ENCODE results near the gene COL4A5.

COL4A5 gene

DNA sequence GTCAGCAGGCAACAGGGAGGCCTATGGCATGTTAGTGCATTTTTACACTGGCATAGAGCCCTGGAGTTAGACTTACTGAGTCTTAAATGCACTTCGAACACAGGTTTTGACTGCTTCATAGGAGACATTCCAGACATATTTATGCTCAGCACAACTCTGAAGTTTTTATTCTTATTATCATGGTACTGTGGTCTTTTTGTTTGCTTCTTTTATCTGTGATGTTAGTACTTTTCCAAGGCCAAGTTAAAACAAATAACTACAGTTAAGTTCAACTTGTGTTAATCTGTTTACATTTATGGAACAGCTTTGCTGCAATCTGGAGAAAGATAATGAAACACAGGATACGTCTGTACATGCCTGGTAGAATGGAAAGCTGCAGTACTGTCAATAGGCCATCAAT, 76.5 kb downstream of the COL4A5 start:
- peak overlapping the region; percentile 61 for H3K27ac ChIP-seq
- TF ChIP-seq, protein P1, sequence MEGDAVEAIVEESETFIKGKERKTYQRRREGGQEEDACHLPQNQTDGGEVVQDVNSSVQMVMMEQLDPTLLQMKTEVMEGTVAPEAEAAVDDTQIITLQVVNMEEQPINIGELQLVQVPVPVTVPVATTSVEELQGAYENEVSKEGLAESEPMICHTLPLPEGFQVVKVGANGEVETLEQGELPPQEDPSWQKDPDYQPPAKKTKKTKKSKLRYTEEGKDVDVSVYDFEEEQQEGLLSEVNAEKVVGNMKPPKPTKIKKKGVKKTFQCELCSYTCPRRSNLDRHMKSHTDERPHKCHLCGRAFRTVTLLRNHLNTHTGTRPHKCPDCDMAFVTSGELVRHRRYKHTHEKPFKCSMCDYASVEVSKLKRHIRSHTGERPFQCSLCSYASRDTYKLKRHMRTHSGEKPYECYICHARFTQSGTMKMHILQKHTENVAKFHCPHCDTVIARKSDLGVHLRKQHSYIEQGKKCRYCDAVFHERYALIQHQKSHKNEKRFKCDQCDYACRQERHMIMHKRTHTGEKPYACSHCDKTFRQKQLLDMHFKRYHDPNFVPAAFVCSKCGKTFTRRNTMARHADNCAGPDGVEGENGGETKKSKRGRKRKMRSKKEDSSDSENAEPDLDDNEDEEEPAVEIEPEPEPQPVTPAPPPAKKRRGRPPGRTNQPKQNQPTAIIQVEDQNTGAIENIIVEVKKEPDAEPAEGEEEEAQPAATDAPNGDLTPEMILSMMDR (conservative IDR thresholded peaks at IDR 0.05) = no peak

DNA sequence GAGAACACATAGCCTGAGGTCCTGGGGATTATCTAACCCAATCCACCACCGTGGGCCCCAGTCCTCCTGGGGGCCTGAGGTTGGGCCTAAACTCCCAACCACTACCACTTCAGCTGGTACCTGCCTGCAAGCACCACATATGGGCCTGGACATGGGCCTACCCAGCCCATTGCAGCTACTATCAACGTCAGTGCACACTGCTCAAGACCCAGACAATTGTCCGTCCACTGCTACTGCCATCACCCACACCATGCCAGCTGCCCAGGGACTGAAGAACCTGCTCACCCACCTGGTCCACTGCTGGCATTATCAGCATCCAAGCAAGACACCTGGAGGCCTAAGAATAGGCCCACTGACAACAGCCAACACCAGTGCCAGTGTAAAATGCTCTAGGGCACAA, 88.1 kb downstream of the COL4A5 start:
- no peak overlapping the region for H3K27ac ChIP-seq
- TF ChIP-seq, protein P1 (conservative IDR thresholded peaks at IDR 0.05) = no peak

DNA sequence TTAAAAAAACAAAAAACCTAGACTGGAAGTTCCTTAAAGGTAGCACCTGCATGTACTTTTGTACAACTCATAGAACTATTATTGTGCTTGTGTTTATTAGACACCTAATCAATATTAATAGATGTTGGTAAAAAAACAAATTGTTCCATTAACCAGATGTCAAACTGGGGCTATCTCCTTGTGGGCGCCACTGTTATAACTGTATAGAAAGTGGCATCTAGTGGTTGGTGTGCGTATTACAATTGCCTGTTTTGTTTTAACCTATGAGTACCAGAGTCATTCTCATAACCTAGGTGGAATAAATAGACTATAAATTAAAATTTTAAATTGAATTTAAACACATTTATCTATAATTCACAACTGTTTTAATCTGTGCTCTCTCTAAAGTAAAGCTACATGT, 97.4 kb downstream of the COL4A5 start:
- H3K27ac ChIP-seq = no peak overlapping the region
- TF ChIP-seq, protein P1 (conservative IDR thresholded peaks at IDR 0.05) = peak; percentile 65

DNA sequence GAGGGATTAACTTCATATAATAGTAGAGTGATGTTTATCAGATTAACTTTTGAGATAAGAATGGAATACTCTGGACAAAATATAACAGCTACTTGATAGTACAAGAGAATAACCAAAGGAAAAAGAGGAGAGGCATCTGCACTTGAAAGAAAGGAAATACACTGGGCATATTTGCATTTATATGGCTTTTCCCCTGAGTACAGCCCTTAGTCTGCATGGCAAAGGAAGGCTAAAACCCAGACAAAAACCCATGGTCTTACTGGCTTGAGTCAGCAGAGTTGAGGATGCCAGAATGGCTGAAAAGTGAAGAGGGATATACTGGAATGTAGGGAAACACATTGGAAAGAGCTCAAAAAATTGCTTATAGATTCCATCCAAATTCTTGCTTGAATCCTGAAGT, 101.6 kb downstream of the COL4A5 start:
- TF ChIP-seq, protein P1 (conservative IDR thresholded peaks at IDR 0.05) = no peak
- no peak overlapping the region for H3K27ac ChIP-seq

DNA sequence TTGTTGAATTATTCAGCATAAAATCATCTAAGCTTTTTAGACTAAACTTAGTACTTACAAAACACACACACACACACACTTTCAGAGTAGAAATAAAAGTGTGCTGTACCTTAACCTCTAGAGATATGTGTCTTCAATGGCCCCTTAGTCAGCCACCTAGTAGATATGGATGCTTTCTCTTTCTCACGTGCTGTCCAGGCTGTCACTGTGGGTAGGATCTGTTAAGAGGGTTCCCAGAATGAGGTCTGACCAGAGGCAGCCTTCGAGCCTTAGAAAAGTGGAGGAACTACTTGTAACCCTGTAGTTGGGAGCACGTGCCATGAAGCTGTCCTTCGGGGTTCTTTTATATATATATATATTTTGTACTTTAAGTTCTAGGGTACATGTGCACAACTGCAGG, 117.9 kb downstream of the COL4A5 start:
- H3K27ac ChIP-seq = no peak overlapping the region
- TF ChIP-seq, protein P1 (conservative IDR thresholded peaks at IDR 0.05) = no peak

DNA sequence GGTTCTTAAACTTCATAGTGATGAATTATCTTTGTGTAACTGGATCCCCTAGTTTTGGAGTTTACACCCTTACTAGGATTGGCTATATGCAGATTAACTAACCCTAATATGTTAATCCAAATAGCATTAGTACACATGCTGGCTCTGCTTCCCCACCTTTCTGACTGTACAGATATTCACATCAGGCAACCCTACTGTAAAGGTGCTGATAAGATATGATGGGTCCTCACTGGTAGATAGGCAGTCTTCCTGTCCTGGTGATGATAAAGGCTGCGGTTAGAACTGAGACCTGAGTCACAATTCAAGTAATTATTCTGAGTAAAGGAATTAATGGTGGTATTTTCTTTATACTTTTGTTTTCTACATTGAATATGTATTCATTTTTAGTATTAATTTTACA, 118.6 kb downstream of the COL4A5 start:
- TF ChIP-seq, protein P1 (conservative IDR thresholded peaks at IDR 0.05) = no peak
- H3K27ac ChIP-seq = no peak overlapping the region

DNA sequence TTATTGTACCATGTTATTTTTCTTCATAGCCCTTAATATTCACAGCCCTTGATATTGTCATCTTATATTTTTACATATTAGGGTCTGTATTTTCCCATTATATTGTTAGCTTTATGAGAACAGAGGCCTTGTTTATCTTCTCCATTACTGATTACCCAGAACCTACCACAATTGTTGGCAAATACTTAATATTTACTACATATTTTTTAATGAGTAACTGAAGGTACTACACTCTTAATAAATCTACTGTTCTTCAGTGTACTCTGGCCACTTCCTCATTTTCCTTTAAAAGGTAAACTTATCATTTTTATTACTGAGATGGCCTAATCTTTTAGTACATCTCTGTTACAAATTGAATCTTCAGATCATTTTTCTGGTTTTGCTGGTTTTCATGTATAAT, 133.5 kb downstream of the COL4A5 start:
- TF ChIP-seq, protein P1 (conservative IDR thresholded peaks at IDR 0.05) = no peak
- peak overlapping the region; percentile 50 for H3K27ac ChIP-seq

DNA sequence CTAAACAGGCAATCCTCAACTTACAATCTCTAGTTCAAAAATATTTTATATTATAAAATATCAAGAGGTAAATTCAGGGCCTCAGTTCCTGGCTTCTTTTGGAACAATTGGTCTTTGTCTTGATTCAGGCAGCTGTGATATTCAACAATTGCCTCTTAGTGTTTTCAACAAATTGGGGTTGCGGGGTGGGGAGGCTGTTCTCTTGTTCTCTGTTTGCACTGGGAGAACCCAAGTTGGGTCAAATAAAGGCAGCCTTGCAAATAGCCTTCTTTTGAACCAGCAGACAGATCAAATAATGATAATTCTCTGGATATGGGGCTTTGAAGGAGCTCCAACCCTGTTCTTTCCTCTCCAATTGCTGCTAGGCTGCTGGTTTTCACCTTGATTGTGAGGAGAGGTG, 142.5 kb downstream of the COL4A5 start:
- H3K27ac ChIP-seq = no peak overlapping the region
- TF ChIP-seq, protein P1 (conservative IDR thresholded peaks at IDR 0.05) = no peak

Data from VCaP (cell line).